NB4 (cell line): ENCODE data around the gene STX1B.

Experiments used
- CTCF ChIP-seq: IDR thresholded peaks from one replicate; pipeline ENCODE4 v1.5.1; 2012; ENCODE audit warnings: low read depth, low read length
- MAX ChIP-seq: IDR thresholded peaks from 2 replicates; pipeline ENCODE4 v1.6.1; 2011; ENCODE audit warnings: low read depth, low read length
- MYC ChIP-seq: IDR thresholded peaks from 2 replicates; pipeline ENCODE4 v1.6.1; 2011; ENCODE audit warnings: low read depth, low read length
- POLR2A ChIP-seq: IDR thresholded peaks from 2 replicates; pipeline ENCODE4 v1.6.1; 2011; ENCODE audit warnings: mild to moderate bottlenecking; ENCODE audit not compliant: insufficient read length; ENCODE audit errors: extremely low read depth

- no peak for TF ChIP-seq CTCF
- no peak for TF ChIP-seq POLR2A
- no peak for TF ChIP-seq MAX
- no peak for TF ChIP-seq MYC
These were observed 41.7 kb upstream of the STX1B start for GRCh38 chr16:31052114-31052513.
